Measurements from ENCODE around the gene PPT1.
"Not testable (repeated sequence)": the region's sequence is repeated elsewhere in the genome, so short reads cannot be mapped to it uniquely, and the experiment has no call there.

PPT1 gene

DNA sequence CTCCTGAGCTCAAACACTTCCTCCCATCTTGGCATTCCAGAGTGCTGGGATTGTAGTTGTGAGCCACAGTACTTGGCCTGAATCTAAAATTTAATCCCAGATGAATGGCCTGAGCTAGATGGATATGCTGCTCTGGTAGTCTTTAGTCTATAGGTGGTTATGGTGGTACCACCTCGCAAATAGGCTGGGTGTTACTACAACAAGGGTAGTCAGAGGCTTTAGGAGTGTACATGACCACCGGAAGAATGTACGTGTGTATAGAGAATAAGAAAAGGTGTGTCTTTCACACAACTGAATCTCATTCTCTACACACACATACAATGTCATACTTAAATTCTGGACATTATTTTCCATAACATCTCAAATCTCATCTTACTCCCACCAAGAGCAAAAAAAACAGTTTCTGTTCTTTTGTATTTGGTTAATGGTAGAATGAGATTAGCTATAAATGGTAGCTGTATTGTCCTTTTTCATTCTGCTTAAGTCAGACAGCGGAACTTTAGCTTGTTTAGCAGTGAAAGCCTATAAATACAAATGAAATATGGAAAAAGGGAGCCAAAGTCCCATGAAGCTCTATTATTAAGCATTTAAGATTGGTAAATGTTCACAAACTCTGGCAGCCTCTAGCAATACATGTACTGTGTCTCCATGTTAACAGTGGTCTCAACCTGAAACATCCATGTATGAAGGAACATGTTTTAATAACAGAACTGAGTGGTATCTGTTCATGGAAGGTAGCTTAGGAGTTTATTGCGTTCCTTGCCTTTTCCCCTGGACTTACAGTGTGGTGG is 40.3 kb downstream of the PPT1 start:
- DNase-seq (ENCODE audit: low spot score) = no peak

DNA sequence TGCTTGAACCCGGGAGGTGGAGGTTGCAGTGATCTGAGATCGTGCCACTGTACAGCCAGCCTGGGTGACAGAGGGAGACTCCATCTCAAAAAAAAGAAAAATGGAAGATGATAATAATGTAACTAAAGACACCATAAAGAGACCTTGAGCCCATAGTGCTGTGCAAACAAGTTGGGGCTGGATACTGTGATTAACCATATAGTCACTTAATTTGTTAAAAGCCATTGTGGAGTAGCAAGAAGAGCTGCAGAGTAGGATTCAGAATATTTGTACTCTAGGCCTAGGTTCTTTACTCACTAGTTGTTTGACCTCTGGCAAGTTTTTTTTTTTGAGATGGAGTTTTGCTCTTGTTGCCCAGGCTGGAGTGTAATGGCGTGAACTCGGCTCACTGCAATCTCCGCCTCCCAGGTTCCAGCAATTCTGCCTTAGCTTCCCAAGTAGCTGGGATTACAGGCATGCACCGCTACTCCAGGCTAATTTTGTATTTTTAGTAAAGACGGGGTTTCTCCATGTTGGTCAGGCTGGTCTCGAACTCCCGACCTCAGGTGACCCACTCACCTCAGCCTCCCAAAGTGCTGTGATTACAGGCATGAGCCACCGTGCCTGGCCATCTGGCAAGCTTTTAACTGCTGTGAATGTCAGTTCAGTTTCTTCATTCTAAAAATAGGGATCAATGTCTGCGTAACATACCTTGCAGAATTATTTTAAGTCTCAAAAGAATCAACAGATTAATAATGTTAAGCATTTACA is 43.7 kb downstream of the PPT1 start:
- DNase-seq (ENCODE audit: low spot score) = no peak

DNA sequence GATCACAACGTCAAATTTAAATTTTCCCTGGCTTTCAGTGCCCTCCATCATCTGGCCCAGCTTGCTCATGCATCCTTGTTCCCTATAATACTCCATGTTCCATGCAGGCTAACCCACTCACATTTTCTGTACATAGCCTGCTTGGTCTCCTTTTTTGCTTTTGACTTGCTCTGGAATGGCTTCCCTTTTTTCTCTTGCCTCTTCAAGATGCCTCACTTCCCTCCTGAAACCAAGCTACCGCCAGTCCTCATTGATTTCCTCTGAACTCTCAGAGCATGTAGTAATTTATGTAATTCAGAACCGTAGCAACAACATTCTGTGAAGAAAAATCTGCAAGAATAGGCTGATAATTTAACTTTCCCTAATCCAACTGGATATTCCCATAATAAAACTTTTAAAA is 46.2 kb downstream of the PPT1 start:
- no peak for DNase-seq (ENCODE audit: low spot score)

DNA sequence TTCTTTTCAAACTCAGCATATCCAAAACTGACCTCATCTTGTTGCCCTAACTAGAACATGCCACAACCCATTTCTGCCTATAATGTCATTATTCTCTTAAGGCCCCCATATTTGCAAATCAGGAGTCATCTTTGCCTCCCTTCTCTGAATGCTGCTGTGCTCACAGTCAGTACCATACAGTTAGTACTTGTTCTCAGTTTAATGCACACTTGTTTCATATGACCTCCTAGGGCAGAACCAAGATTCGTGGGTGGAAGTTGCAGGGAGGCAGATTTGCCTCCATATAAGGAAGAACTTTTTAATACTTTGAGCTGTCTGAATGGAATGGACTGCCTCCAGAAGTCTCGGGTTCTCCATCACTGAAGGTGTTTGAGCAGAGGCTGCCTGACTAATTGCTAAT is 47.3 kb downstream of the PPT1 start:
- DNase-seq (ENCODE audit: low spot score) = no peak

DNA sequence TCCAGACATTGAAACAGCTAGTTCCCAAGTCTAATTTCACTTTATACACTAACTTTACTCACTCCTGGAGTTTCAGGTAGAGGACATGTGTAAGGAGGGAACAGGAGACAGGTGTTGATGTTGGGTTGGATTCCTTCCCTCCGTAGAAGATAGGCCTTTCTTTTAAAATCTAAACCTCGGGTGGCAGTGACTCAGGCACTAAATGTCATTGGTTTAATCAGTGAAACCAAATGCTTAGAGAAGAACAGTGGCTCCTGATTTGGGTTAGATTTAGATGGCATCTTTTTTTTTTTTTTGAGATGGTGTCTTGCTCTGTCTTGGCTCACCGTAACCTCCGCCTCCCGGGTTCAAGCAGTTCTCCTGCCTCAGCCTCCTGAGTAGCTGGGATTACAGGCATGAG is 49.3 kb downstream of the PPT1 start:
- DNase-seq (ENCODE audit: low spot score) = no peak

DNA sequence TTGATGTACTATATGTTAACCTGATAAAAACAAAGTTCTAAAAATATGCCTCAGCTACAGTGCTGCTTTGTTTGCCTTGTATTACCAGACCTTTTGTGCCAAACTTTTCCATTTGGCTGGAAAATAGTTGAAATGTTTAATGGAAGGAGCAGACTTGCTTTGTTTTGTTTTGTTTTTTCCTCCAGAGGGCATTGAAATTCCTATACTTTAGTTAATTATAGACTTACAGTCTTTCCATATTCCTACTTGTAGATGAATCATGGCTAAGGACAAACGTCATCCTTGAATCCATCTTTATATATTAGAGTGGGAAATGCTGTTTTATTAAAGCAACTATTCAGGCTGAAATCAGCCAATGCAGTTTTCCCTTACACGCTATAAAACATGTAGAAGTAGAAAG is 49.8 kb downstream of the PPT1 start:
- DNase-seq (ENCODE audit: low spot score) = no peak

DNA sequence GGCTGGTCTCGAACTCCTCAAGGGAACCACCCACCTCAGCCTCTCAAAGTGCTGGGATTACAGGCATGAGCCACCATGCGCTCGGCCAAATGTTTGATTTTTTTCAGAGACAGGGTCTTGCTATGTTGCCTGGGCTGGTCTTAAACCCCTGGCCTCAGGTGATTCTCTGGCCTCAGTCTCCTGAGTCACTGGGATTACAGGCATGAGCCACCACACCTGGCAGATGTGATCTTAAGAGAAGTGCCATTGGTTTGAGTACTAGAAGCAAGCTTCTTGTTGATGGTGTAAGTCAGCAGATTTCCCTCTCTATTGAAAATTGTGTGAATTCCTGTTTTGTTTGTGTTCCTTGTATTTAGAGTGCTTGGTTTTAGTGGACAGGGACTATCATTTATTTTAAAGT is 51.3 kb downstream of the PPT1 start:
- no peak for DNase-seq (ENCODE audit: low spot score)

DNA sequence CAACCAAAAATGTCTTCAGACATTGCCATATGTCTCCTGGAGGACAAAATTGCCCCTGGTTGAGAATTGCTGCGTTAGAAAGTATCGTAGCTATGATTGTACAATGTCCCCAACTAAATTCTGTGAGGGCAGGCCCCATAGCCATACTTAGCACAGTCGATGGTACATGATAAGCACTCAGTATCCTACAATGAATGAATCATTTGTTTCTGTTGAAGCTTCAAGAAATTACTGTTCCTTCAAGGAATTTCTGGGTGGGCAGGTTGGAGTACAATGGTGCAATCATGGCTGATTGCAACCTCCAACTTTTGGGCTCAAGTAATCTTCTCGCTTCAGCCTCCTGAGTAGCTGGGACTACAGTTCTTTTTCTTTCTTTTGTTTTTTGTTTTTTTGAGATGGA is 51.9 kb downstream of the PPT1 start:
- DNase-seq (ENCODE audit: low spot score) = no peak

DNA sequence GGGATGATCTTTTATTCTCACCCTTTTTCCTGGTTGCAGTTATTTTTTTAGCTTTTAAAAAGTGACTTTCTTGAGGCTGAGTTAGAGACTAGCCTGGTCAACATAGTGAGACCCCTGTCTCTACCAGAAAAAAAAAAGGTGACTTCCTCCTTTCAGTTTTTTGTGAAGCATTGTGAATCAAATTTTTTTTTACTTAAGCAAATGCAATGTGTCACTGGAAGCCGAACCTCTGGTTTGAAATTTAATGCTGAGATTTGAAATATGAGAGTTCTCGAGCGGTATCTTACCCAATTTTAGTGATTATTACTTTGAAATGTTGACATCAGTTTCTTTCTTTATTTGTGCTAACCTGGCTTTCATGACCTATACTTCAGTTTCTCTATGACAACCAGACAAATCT is 52.9 kb downstream of the PPT1 start:
- DNase-seq (ENCODE audit: low spot score) = no peak

DNA sequence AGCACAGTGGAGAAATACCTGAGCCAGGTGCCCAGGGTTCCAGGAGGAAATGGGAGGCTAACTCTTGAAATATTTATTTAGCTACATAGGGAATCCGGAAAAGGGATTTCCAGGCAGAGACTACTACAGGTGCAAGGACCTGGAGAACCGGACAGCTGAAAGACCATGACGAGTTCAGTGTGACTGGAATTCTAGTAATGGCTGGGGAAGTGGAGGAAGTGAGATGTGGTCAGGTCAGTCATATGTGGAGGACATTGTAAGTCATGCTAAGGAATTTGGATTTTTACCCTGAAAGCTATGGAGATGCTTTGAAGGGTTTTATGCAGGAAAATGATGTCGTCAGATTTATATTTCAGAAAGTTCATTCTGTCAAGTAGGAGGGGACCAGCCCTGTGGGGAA is 54.7 kb downstream of the PPT1 start:
- no peak for DNase-seq (ENCODE audit: low spot score)

DNA sequence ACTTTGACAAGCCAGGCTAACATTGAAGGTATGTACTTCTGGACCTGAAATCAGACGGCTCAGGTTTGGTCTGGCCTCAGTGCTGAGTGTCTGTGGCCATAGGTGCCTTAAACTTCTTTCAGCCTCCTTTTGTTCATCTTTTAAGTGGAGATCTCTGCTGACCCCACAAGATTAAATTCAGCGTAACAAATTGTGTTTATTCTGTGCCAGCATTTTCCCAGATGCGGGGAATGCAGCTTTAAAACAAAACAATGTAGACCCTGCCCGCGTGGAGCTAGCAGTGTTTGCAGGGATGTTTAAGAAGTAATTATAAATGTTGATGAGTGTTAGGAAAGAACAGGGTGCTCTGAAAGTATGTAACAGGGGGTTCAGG is 55.6 kb downstream of the PPT1 start:
- no peak for DNase-seq (ENCODE audit: low spot score)

DNA sequence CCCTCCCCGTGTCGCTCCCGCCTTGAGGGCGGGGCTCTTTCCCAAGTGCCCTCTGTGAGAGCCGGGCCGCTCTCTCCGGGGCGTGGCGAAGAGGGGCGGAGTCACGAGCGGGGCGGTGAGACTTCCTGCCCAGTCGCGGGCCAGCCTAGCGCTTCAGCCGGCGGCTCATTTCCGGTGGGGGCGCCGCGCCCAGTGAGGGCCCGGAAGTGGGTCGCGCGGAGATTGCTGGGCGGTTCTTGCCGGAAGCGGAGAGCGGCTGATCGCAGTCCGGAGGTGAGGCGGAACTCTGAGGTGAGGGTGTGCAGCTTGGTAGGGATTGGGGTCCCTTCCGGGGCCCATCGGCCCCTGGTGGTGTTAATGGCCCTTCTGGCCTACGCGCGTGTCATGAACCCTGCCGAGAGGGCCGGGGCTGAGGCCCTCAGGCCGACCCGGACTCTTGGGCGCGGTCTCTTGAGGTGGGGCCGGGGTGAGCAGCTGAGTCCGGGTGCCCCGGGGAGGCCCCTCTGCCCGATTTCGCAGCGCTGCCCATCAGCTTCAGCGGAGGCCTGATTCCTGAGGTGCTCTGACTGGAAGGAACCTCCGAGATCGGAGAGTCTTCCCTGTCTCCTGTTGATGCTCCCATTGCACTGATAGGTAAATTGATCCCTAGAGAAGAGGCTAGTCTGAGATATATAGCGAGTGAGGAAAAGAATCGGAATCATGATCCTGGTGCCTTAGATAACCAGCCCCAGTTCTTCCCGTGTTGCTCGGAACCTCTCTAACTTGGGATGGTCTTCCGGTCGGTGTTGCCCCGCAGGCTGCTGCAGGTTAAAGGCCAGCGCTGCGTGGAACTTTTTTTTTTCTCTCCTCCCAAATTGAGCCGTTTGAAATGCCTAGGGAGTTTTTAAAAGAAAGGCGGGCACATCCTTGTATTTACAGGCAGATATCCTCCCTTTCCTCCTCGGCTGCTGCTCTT is 56.3 kb downstream of the PPT1 start, which contains the start of gene CAP1:
TSS of gene CAP1 (plus strand) at position 219 of the 955 bp plus-strand sequence. CDS start 18,618 bp downstream, outside the sequence.
- DNase-seq (ENCODE audit: low spot score) = peak; percentile 99

DNA sequence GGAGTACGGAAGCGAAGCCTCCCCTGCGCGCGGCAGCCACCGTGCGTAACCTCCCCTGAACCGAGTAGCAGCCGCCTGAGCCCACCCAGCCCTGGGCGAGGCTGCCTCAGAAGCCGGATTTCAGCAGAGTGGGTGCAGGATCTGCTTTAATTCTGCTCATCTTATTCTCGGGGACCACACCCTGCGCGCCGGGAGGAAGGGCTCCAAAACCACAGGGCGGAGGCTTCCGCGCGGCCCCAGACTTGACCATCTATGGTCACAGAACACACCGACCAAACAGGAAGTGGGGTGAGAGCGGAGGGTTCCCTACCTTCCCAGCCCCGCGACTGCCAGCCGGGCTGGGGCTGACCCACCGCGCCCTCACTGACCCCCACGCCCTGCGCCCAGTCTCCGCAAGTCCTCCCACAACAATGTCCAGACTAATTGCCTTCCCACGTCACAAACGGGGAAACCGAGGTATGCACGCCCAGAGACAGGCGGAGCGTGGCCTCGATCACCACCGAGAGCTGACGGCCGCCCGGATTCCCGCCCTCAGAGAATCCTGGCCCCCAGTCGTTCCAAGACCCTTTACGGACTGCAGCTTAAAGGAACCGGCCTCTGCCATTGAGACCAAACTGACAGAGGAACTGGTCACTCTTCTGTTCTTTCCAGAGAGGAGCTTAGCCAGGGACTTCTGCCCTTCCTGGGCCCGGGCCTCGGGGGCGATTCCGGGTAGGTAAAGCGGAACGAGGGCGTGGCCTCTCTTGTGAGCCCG is 57.1 kb downstream of the PPT1 start:
- DNase-seq (ENCODE audit: low spot score) = peak; percentile 88

DNA sequence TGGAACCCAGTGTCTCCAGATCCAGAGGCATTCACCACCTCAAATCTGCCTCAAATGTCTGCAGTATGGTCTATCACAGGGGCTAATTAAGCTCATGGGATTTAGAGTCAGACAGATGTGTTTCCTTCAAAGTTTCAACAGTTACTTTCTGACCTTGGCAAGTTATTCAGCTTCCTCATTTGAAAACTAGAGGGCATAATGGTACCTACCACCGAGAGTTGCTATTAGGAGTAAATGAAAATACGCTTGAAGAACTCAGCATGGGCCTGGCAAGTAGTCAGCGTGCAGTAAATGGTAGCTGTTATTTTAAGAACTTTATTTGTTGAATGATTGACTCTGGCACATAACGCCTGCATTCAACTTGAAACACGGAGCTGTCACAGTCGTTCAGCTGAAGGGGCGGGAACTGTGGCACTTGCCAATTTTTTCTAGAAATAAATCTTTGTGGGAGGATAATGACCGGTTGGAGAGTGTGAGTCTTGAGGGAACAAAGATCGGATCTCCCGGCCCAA is 57.8 kb downstream of the PPT1 start:
- no peak for DNase-seq (ENCODE audit: low spot score)

DNA sequence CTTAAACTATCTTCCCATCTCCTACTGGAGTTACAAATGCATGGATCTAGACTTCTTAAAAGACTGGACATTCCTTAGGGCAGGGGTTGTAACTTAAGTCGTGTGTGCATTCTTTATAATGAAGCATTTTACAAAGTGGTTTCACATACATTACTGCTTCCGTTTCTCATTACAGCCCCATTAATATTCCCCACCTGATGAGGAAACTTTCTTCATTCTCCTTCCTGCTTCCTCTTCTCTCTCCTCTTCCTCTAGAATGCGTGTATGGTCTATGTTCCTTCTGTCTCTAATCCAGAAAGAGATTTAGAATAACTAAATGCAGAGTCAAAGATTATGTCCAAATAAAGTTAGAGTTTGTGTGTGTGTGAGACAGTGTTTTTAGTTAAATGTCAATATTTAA is 58.4 kb downstream of the PPT1 start:
- DNase-seq (ENCODE audit: low spot score) = no peak

DNA sequence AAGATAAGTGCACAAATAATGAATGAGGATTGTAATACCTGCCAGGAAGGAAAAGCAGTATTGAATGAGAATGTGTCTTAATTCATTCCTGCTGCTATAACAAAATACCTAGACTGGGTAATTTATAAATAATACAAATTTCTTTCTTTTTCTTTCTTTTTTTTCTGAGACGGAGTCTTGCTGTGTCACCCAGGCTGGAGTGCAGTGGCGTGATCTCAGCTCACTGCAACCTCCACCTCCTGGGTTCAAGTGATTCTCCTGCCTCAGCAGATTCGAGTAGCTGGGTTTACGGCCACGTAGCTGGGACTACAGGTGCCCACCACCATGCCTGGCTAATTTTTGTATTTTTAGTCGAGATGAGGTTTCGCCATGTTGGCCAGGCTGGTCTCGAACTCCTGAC is 59.8 kb downstream of the PPT1 start:
- not testable (repeated sequence) for DNase-seq (ENCODE audit: low spot score)

DNA sequence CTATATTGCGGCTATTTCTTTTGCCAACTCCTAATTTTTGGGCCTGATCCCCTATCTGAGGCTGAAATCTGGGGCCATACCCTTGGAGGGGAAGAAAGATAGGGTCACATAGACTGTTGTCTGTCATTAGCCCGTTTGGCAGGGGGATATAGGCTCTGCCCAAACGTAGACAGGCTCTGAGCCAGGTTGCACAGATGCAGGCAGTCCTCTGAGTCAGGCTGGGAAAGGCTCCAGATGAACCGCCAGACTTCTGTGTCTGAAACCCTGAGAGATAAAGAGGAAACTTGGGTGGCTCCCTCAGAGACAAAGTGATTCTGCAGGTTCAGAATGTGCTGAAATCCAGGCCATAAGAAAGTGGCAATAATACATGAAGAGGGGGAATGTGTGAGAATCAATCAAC is 60.5 kb downstream of the PPT1 start:
- peak; percentile 70 for DNase-seq (ENCODE audit: low spot score)

DNA sequence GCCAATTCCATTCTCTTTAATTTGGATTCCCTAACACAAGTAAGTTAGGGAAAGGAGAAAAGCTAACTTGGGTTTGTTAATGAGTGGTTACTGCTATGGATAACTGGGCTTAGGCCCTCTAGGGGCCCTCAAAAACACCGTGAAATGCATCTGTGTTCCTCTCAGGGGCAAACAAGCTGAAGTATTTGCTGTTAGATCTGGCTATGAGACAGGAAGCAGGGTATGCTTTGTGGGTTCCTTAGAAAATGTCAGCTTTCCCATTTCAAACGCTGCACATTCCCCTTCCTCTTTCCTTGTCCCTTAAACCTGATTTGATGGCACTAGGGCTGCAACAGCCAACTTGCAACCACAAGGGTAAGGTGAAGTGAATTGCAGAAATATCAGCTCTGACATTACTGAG is 62.2 kb downstream of the PPT1 start:
- DNase-seq (ENCODE audit: low spot score) = no peak

DNA sequence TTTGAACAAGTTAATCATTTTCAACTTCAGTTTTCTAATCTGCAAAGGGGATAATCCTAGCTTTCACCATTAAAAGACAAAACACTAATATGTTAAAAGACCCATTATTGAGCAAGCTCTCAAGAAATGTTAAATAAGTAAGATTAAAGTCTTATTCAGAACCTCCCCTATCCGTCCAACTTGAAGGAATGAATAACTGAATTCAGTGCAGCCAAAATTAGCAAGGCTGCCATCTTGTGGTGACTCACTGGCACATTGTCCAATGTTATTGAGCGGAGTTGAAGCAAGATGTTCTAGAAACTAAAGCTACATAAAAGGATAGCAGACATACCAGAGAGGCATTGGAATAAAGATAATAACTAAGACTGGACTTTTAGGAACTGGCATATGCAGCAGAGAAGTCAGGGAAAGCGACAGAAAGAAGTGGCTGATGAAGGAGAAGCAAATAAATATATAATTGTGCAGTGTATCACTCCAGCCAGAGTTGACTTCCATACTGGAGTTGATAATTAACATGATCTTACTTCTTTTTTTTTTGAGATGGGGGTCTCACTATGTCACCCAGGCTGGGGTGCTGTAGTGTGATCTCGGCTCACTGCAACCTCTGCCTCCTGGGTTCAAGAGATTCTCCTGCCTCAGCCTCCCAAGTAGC is 64.7 kb downstream of the PPT1 start:
- DNase-seq (ENCODE audit: low spot score) = peak; percentile 64

DNA sequence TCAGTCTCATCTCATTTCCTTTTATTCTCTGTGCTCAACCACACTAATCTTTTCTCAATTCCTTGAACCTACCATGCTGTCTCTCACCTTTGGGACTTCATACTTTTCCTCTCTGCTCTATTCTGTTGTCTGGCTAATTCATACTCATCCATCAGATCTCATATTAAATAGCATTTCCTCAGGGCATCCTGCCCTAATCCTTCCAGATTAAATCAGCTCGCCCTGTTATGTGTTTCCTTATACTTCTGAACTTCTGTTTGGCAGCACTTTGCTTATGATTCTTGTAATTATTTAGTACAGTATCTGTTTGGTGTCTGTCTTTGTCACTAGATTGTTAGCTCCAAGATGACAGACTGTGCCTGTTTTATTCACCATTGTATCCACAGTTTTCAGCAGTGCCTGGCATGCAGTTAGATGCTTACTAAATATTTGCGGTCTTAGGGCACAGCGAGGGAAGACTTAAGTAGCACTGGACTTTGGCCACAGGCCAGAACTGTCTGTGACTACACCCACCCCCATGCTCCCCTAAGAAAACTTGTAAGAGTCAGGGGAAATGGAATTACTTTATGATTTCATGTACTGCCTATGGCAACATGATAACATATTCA is 66.4 kb downstream of the PPT1 start:
- DNase-seq (ENCODE audit: low spot score) = peak; percentile 10

DNA sequence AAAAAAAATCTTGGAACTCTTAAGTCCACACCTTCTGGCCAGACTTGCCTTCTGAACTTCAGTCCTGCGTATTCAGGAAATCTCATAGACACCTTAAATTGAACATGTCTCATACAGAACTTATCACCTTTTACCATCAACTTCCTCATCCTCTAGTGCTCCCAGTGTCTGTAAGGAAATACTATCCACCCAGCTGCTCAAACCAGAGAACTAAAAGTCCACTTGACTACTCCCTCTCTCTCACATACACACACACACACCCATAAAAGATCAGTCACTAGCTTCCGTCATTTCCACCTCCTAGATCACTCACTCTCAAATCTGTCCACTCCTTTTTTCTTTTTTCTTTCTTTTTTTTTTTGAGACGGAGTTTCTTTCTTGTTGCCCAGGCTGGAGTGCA is 67.4 kb downstream of the PPT1 start:
- no peak for DNase-seq (ENCODE audit: low spot score)
